GM19467 (cell line): Measurements from ENCODE around the gene ANGPTL2.
"Not testable (repeated sequence)": the region's sequence is repeated elsewhere in the genome, so short reads cannot be mapped to it uniquely, and the experiment has no call there.

Experiments used
- ATAC-seq: cut with Tn5 transposase; IDR thresholded peaks from one replicate; pipeline ENCODE4 v1.9.1; 2021; ENCODE audit warnings: mild to moderate bottlenecking, moderate library complexity; ENCODE audit not compliant: unreplicated experiment

ANGPTL2 gene

GRCh38 chr9:127155314-127155960, 33.0 kb upstream of the ANGPTL2 start:
- ATAC-seq, result no peak

- ATAC-seq, result no peak
Measured at GRCh38 chr9:127154390-127155191, 32.2 kb upstream of the ANGPTL2 start.

- ATAC-seq, result no peak
Measured at GRCh38 chr9:127154003-127154389, 31.6 kb upstream of the ANGPTL2 start.

GRCh38 chr9:127153501-127153900, 31.1 kb upstream of the ANGPTL2 start:
- ATAC-seq, result no peak

- ATAC-seq, result no peak
Measured at GRCh38 chr9:127149463-127150390, 27.3 kb upstream of the ANGPTL2 start.

- ATAC-seq, result no peak
Measured at GRCh38 chr9:127149010-127149409, 26.6 kb upstream of the ANGPTL2 start.

GRCh38 chr9:127148014-127148413, 25.6 kb upstream of the ANGPTL2 start:
- no peak for ATAC-seq

GRCh38 chr9:127147251-127147650, 24.8 kb upstream of the ANGPTL2 start:
- no peak for ATAC-seq

- not testable (repeated sequence) for ATAC-seq
Measured at GRCh38 chr9:127146841-127147240, 24.4 kb upstream of the ANGPTL2 start.

- no peak for ATAC-seq
Measured at GRCh38 chr9:127144670-127145445, 22.4 kb upstream of the ANGPTL2 start.

GRCh38 chr9:127143920-127144465, 21.6 kb upstream of the ANGPTL2 start:
- ATAC-seq, result no peak

- ATAC-seq, result no peak
Measured at GRCh38 chr9:127142931-127143464, 20.6 kb upstream of the ANGPTL2 start.

- no peak for ATAC-seq
Measured at GRCh38 chr9:127142291-127142690, 19.9 kb upstream of the ANGPTL2 start.

- no peak for ATAC-seq
Measured at GRCh38 chr9:127140842-127141675, 18.6 kb upstream of the ANGPTL2 start.

GRCh38 chr9:127140181-127140580, 17.7 kb upstream of the ANGPTL2 start:
- ATAC-seq, result no peak

- no peak for ATAC-seq
Measured at GRCh38 chr9:127139775-127140174, 17.3 kb upstream of the ANGPTL2 start.

- no peak for ATAC-seq
Measured at GRCh38 chr9:127139071-127139731, 16.8 kb upstream of the ANGPTL2 start.

- ATAC-seq, result no peak
Measured at GRCh38 chr9:127138444-127138843, 16.0 kb upstream of the ANGPTL2 start.
